ENCODE results near the gene DDX24.
A peak's percentile ranks its signal among the peaks of the same experiment; 100 is the strongest.

DDX24 gene

GRCh38 chr14:94018308-94018707 lies 62.7 kb downstream of the DDX24 start:
- DNase-seq (ENCODE audit: extremely low read depth in 1 of 2, low read depth in 1 of 2) = no peak

- no peak for DNase-seq (ENCODE audit: extremely low read depth in 1 of 2, low read depth in 1 of 2)
Measured at GRCh38 chr14:94016446-94016976, 64.5 kb downstream of the DDX24 start.

GRCh38 chr14:94015223-94015622 lies 65.8 kb downstream of the DDX24 start:
- no peak for DNase-seq (ENCODE audit: extremely low read depth in 1 of 2, low read depth in 1 of 2)

GRCh38 chr14:94014382-94014781 lies 66.6 kb downstream of the DDX24 start:
- DNase-seq (ENCODE audit: extremely low read depth in 1 of 2, low read depth in 1 of 2) = no peak

- no peak for DNase-seq (ENCODE audit: extremely low read depth in 1 of 2, low read depth in 1 of 2)
Measured at GRCh38 chr14:94011795-94012194, 69.2 kb downstream of the DDX24 start.

GRCh38 chr14:94010625-94011024 lies 70.4 kb downstream of the DDX24 start:
- no peak for DNase-seq (ENCODE audit: extremely low read depth in 1 of 2, low read depth in 1 of 2)

- no peak for DNase-seq (ENCODE audit: extremely low read depth in 1 of 2, low read depth in 1 of 2)
Measured at GRCh38 chr14:94009767-94010166, 71.2 kb downstream of the DDX24 start.

- no peak for DNase-seq (ENCODE audit: extremely low read depth in 1 of 2, low read depth in 1 of 2)
Measured at GRCh38 chr14:94008234-94008633, 72.8 kb downstream of the DDX24 start.

- DNase-seq (ENCODE audit: extremely low read depth in 1 of 2, low read depth in 1 of 2) = no peak
Measured at GRCh38 chr14:94005324-94006073, 75.5 kb downstream of the DDX24 start.

- DNase-seq (ENCODE audit: extremely low read depth in 1 of 2, low read depth in 1 of 2) = no peak
Measured at GRCh38 chr14:94004015-94004414, 77.0 kb downstream of the DDX24 start.

GRCh38 chr14:94003397-94003796 lies 77.6 kb downstream of the DDX24 start:
- DNase-seq (ENCODE audit: extremely low read depth in 1 of 2, low read depth in 1 of 2) = no peak

- DNase-seq (ENCODE audit: extremely low read depth in 1 of 2, low read depth in 1 of 2) = peak in 1 of 2 donors; percentile 39
Measured at GRCh38 chr14:94001501-94002396, 79.3 kb downstream of the DDX24 start.

GRCh38 chr14:94001016-94001415 lies 80.0 kb downstream of the DDX24 start:
- no peak for DNase-seq (ENCODE audit: extremely low read depth in 1 of 2, low read depth in 1 of 2)

- DNase-seq (ENCODE audit: extremely low read depth in 1 of 2, low read depth in 1 of 2) = no peak
Measured at GRCh38 chr14:94000267-94000666, 80.7 kb downstream of the DDX24 start.

- DNase-seq (ENCODE audit: extremely low read depth in 1 of 2, low read depth in 1 of 2) = no peak
Measured at GRCh38 chr14:93999573-93999972, 81.4 kb downstream of the DDX24 start.

- DNase-seq (ENCODE audit: extremely low read depth in 1 of 2, low read depth in 1 of 2) = no peak
Measured at GRCh38 chr14:93998871-93999403, 82.1 kb downstream of the DDX24 start.
